Right renal cortex interstitium (tissue), 3 donors: Measurements from ENCODE around the gene RNU1-3. TPM values are rescaled to one million over a fixed set of nuclear protein-coding genes. Genes with fewer than 3 reads are reported as not detected.
"Not testable (repeated sequence)": the region's sequence is repeated elsewhere in the genome, so short reads cannot be mapped to it uniquely, and the experiment has no call there.

Experiments used
- DNase-seq, 3 donors: peaks; one replicate each; pipeline ENCODE4 v3.0.0-alpha.2; 2013; ENCODE audit warnings: low read depth in 3 of 3, low spot score in 2 of 3
- polyA plus RNA-seq, 3 donors: library from polyadenylated mRNA; unstranded; fragments of 120-200 nt; gene quantifications; one replicate each; pipeline ENCODE4 v1.2.1, GENCODE V29; 2013; ENCODE audit not compliant: insufficient read length in 3 of 3

The RNU1-3 gene
- polyA plus RNA-seq, 3 donors = not detected

DNA sequence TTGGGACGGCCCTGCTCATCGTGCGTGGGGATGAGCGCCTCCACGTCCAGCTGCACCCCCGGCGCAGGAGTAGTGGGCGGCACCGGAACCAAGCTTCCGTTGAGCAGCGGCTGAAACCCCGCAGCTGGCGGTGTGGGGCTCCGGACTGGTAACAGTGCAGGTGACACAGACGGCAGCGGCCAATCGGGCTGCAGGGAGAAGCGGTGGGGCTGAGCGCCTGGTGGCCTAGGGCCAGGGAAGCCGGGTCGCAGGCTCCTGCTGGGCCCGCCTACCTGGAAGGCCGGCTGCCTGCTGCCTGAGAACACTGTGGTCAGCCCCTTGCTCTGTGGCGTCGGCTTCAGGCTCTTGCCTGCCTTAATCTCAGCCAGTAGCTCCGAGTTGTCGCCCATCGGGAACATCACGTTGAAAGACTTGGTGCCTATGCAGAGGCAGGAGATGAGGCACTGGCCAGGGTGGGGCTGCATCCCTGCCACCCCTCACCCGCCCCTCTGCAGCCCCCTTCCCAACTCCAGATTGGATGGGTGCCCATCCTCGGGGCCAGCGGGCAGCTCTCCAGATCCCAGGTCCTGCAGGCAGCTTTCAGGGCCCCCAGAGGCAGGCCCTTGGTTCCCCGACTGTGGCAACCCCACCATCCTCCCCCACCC is 29.9 kb upstream of the RNU1-3 start:
- DNase-seq = not testable (repeated sequence)

DNA sequence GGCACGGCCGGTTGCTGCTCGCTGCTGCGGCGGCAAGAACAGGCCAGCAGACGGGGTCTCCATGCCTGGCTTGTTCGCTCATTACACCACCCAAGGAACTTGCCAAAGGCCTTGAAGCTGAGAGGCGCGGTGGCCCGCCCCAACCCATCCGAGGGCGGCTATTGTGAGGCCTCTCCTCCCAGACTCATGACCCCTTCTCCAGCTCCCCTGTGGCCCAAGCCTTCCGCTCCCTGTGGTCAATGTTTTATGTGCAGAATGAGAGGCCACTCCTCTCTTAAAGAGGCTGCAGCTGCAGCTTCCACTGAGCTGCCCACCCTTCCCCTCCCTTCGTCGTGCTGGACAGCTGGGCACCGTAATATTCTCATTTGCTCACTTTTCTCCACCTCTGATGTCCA is 27.6 kb upstream of the RNU1-3 start:
- not testable (repeated sequence) for DNase-seq

- not testable (repeated sequence) for DNase-seq
Measured at GRCh38 chr1:16693449-16694307, 26.9 kb upstream of the RNU1-3 start.

DNA sequence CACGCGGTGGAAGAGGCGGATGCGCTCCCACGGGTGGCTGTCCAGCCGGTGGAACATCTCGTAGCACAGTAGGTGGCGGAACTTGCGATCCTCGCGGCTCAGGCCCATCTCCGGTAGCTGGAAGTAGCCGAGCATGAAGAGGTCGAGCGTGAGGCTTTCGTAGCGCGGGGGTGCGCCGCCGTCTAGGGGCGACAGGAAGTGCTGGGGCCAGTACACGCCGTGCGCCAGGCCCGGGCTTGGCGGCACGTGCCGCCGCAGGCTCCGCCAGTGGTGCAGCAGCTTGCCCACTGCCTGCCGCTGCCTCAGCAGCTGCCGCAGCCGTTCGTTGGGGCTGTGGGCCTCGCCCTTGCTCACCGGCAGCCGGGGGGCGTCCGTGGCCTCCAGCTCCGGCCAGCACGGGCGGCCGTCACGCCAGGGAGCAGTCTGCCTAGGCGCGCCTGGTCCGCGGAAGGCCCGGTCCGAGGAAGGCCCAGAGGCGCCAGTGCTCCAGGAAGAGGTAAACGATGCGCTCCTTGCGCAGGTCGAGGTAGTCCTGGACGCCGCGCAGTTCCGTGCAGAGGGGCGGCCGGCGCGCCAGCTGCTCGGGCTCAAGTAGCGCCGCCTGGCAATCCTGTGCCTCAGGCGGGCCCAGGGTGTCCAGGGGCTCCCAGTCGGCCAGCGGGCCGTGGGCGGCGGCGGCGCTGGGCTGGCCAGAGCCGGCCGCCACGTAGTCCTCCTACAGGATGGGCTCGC is 26.1 kb upstream of the RNU1-3 start:
- DNase-seq = not testable (repeated sequence)

DNA sequence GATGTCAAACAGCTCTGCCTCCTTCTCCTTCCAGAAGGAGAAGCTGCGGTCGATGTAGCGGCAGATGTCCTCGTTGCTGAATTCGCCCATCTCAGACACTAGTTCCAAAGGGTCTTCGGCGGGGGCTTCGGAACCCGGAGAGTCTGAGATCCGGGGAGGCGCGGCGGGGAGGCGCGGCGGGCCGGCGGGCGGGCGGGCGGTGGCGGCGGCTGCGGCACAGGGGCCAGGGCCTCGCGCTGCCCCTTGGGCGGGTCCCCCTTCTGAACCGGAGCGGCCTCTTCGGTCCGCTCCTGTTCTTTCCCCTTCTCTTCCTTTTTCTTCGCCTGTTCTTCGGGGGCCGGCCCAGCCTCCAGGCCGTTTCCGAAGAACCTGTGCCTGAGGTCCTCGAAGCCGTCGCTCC is 25.5 kb upstream of the RNU1-3 start:
- not testable (repeated sequence) for DNase-seq

DNA sequence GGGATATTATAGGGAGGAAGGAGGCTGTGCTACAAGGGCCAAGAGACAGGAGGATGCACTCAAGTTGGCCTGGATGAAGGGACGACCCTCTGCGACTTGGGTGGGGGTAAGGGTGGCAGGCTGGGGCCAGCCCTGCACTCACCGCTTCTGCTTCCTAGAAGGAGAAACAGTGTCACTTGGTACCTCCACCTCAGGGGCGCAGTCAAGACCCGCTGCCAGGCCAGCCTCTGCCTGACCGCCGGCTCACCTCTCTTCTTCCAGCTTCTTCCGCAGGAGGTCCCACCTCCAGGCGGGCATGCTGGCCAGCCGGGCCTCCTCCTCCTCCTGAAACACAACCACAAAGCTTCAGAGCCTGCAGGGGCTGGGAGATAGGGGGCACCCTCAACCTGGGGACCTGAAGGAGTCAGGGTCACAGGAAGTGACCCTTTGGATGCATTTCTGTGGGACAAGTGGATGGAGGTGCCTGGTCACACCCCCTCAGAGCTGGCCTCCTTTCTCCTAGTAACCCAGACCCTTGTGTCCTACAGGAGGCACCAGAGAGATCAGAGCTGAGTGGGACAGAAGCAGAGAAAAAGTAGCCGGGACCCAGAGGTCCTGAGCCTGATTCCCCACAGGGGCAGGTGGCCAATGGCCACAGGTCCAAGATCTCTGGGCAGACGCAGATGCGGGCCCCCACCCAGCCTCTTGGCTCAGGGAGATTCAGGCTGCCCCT is 24.4 kb upstream of the RNU1-3 start:
- not testable (repeated sequence) for DNase-seq

- DNase-seq = not testable (repeated sequence)
Measured at GRCh38 chr1:16687132-16687800, 20.5 kb upstream of the RNU1-3 start.

DNA sequence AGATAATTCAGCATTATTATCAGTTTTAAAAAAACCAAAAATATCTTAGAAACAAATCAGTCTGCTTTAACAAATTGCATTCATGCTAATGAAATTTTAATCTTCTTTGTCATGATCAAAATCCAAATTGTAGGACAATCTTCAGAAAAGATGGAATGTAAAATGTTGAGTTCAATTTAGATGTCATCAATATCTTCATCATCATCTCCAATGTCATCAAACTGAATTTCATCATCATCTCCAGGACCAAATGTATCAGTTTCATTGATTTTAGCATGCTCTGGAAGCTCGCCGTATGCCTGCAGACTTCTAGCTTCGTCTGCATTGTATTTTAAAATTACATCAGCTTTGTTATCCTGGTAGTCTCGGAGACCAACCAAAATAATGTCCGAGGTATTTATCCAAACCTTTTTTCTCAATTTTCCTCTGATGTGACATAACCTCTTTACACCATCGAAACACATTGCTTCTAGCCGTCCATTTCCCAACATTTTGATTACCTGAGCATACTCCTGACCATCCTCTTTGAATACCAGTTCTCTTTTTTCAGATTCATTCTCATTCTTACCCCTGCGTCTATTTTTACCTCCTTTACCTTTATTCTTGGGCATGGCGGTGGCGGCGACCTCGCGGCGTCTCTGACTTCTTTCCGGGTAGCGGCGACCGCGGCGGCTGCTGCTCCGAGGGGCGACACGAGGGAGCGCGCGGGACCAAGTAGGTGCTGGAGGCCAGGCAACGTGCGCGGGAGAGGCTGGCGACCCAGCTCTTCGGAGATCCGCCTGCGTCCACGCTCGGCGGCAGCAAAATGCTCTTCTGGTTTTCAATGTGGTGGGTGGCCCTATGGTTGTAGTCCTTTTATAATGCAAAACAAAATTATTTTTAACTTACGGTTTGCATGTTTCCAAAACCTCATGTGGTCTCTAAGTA is 19.0 kb upstream of the RNU1-3 start:
- DNase-seq = not testable (repeated sequence)

DNA sequence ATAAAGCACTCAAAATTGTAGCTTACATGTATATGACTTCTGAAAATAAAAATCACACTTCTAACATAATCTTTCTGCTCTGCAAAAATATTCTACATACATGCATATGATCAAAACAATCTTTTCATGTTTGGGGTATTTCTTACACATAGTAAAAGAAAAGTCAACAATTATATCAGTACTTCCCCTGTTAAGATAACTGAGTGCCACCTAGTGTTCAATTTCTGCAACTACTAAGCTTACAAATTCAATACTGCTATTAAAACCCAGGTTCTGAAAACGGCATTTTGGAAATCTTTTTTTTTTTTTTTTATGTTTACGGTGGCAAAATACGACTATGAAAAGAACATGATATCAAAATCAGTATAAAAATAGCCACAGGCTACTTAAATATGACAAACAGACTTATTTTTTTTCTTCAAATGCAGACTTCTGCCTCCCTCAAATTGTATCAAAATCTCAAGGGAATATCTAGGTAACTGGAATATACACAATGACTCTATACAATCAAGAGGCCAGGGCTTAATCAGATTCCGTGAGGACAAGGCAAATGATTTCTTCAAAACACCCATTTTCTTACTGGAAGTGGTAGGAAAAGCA is 18.1 kb upstream of the RNU1-3 start:
- not testable (repeated sequence) for DNase-seq

GRCh38 chr1:16684152-16684551 is 17.4 kb upstream of the RNU1-3 start:
- not testable (repeated sequence) for DNase-seq

DNA sequence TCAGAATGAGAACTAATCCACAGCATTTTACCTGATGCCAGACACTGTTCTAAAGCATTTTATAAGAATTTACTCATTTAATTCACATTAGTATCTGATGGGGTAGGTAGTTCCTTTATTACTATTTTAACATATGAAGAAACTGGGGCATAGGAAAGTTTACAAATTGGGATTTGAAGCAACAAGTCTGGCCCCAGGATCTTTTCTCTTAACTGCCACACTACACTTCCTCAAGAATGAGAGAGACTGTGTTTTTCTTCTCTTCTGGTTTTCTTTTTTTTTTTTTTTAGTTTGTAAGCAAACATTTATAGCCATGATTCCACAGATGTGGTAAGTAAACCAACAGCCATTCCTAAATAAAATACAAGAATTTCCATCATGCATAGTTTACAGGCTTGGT is 16.1 kb upstream of the RNU1-3 start:
- DNase-seq = not testable (repeated sequence)

GRCh38 chr1:16680366-16680765 is 13.6 kb upstream of the RNU1-3 start:
- not testable (repeated sequence) for DNase-seq

DNA sequence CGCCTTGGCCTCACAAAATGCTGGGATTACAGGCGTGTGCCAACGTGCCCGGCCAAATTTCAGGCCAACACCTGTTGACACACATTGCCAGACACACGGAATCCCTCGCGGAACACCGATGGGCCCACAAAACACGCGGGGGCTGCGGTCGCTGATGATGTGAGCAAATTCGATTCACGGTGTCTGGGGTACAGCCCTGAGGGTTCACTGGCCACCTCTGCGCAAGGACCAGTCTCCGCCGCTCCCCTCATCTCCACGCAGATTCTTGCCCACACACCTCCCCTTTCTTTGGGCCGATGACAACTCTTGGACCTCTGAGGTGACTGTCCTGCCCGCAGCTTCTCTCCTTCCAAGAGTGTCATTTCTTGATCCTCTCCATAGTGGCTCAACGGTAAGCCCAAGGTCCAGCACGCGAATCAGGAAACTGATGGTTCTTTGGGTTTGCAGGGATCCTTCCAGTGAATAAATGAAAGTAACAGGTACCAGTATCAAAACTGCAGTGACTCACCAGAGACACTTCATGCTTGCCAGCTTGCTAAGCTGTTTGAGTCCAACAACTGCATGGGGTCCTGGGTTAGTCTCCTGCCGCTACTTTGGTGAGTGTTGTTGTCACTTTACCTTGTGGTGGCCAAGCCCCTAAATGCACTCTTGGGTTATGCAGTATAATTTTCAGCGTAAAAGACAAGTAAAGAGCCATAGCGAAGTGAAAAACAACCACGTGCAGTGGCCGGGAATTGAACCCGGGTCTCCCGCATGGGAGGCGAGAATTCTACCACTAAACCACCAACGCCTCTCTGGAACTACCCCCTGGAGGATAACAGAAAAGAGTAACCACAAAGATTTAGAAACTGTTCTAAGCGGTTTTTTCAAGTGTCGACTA is 11.0 kb upstream of the RNU1-3 start:
- DNase-seq = no peak

DNA sequence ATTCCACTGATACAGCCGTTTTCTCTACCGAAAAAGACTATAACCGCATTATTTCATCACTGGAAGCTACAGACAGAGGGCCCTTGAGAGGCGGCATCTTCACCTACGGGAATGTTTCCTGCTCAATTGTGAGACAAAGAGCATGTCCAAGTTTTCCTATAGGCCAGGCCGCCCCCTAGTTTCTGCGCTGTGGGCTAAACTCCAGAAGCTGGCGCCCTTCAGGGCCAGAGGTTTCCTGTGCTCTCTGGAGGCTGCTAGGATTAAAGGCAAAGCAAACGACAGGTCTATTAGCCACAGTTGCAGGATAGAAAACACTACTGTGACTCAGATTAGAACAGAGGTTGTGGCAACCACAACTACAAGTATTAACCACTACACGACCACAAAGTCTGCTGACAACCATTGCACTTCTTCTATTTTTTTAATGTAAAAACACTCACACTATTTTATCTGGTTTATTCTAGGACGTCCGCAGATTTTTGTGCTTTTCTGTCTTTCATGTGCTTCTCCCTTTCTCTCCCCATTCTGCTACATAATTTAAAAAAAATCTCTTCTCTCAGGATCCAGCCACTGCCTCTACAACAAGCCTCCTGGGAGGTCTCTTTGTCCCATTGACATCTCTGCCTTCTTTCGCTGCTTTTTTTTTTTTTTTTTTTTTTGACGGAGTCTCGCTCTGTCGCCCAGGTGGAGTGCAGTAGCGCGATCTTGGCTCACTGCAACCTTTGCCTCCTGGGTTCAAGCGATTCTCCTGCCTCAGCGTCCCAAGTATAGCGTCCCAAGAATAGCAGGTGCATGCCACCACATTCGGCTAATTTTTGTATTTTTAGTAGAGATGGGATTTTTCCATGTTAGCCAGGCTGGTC is 10.1 kb upstream of the RNU1-3 start:
- not testable (repeated sequence) for DNase-seq

GRCh38 chr1:16675118-16675510 is 8.4 kb upstream of the RNU1-3 start:
- not testable (repeated sequence) for DNase-seq

GRCh38 chr1:16673976-16674375 is 7.2 kb upstream of the RNU1-3 start:
- not testable (repeated sequence) for DNase-seq

DNA sequence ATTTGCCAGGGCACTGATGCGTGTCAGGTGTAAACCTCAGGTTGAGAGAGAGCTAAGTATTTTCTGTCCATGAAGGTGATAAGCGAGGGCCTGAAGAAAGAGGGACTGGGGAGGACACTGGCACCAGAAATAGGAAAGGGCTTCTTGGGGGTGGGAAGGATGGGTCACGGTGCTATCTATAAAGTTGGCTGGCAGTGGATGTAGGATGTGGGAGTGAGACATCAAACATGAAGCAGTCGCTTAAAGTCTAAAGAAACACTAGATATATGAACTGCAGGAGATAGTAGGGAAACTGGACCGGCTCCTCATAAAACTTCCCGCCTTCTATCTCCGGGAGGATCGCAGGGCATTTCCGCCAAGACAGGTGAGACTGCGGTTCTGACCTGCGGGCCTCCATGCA is 912 bp downstream of the RNU1-3 start:
- not testable (repeated sequence) for DNase-seq
